Measurements from ENCODE around the gene SAMHD1. TPM values are rescaled to one million over a fixed set of nuclear protein-coding genes. Genes with fewer than 3 reads are reported as not detected.

The SAMHD1 gene
- polyA plus RNA-seq, 2 of the 4 experiments (the other 2 are of a cell fraction) = 9.8 to 11.7 TPM

- 80% methylated on average over 8 of the region's 8 CpGs for WGBS (ENCODE audit: missing lambda C conversion rate)
- peaks cover 7% of the 10 kb centered on the region; the same call in 2 of the 3 replicates for H3K4me1 ChIP-seq
- no peaks in the 10 kb centered on the region for H3K9me3 ChIP-seq
- ATAC-seq (no peak), FAIRE-seq (no peak), DNase-seq (ENCODE audit: low read depth in 1 of 2, low spot score in 1 of 2) (no peak)
- H3K4me2 ChIP-seq = no peak overlapping the region
- TF ChIP-seq RAD21 (conservative IDR thresholded peaks at IDR 0.05 in 1 of 2, IDR thresholded peaks at IDR 0.05 in 1 of 2) = no peak
- TF ChIP-seq TFCP2L1 (CRISPR knock-in tag; IDR thresholded peaks at IDR 0.05) = no peak
- no peak for TF ChIP-seq EP300 (IDR thresholded peaks at IDR 0.05)
- no peak for TF ChIP-seq HDAC2 (IDR thresholded peaks at IDR 0.05)
- no peak for TF ChIP-seq NPAS2 (CRISPR knock-in tag; IDR thresholded peaks at IDR 0.05; ENCODE audit: borderline replicate concordance)
- no peak for TF ChIP-seq RFX5 (IDR thresholded peaks at IDR 0.05)
- no peak for TF ChIP-seq HOXB5 (CRISPR knock-in tag; IDR thresholded peaks at IDR 0.05)
- no peak for TF ChIP-seq ESRRA (IDR thresholded peaks at IDR 0.05; ENCODE audit: borderline replicate concordance, low read length)
- TF ChIP-seq HEYL (CRISPR knock-in tag; IDR thresholded peaks at IDR 0.05) = no peak
- TF ChIP-seq HES2 (IDR thresholded peaks at IDR 0.05) = no peak
- no peak for TF ChIP-seq CTCF (IDR thresholded peaks at IDR 0.05)
- no peak for TF ChIP-seq NFE2L2 (conservative IDR thresholded peaks at IDR 0.05; ENCODE audit: low read length)
- no peak for TF ChIP-seq GATA3 (IDR thresholded peaks at IDR 0.05; ENCODE audit: borderline replicate concordance)
- no peak overlapping the region for H3K27ac ChIP-seq
- POLR2A ChIA-PET = no interaction called here
- H3K4me3 ChIP-seq = no peak overlapping the region
- CTCF ChIA-PET = interaction anchor here (0.7 to 1.7 kb wide), 10 partner anchors 8 to 711 kb away, joined by 3 to 6 read pairs (median 4); no protein-coding TSS in a partner anchor
Measured at GRCh38 chr20:36866681-36867495, 84.6 kb downstream of the SAMHD1 start.

- no peak for DNase-seq (ENCODE audit: low read depth in 1 of 2, low spot score in 1 of 2)
- no peak overlapping the region for H3K27ac ChIP-seq
- TF ChIP-seq RAD21 (conservative IDR thresholded peaks at IDR 0.05 in 1 of 2, IDR thresholded peaks at IDR 0.05 in 1 of 2) (no peak), ATOH8 (CRISPR knock-in tag; IDR thresholded peaks at IDR 0.05; ENCODE audit: low read depth) (no peak), HES2 (IDR thresholded peaks at IDR 0.05) (no peak), EHMT2 (IDR thresholded peaks at IDR 0.05; ENCODE audit: low read depth) (no peak), POLR2A (IDR thresholded peaks at IDR 0.05; ENCODE audit: low read length) (no peak), NR3C1 (IDR thresholded peaks at IDR 0.05) (no peak), EP300 (IDR thresholded peaks at IDR 0.05) (no peak), HMGXB4 (CRISPR knock-in tag; IDR thresholded peaks at IDR 0.05; ENCODE audit: borderline replicate concordance) (no peak), MAFK (IDR thresholded peaks at IDR 0.05; ENCODE audit: partially characterized antibody) (no peak), BHLHE40 (IDR thresholded peaks at IDR 0.05; ENCODE audit: low read depth, low read length) (no peak), ZFP36 (IDR thresholded peaks at IDR 0.05; ENCODE audit: borderline replicate concordance, partially characterized antibody) (no peak), JUNB (IDR thresholded peaks at IDR 0.05) (no peak), HOXB5 (CRISPR knock-in tag; IDR thresholded peaks at IDR 0.05) (no peak), PBX3 (IDR thresholded peaks at IDR 0.05) (no peak), ZSCAN20 (CRISPR knock-in tag; IDR thresholded peaks at IDR 0.05) (no peak)
- no peak for FAIRE-seq
- H3K4me2 ChIP-seq = no peak overlapping the region
- peaks cover 13% of the 10 kb centered on the region; the same call in 2 of the 3 replicates for H3K4me1 ChIP-seq
- no peak for ATAC-seq
- POLR2A ChIA-PET = no interaction called here
- CTCF ChIA-PET = interaction anchor here (0.6 to 4.4 kb wide), 6 partner anchors 21 to 153 kb away, joined by 3 to 29 read pairs (median 4); partner anchors contain the start of gene DSN1
- H3K9me3 ChIP-seq = no peaks in the 10 kb centered on the region
- no peak overlapping the region for H3K4me3 ChIP-seq
- 87% methylated on average over 7 of the region's 7 CpGs for WGBS (ENCODE audit: missing lambda C conversion rate)
Measured at GRCh38 chr20:36866164-36866563, 85.3 kb downstream of the SAMHD1 start.

All from A549 (cell line).